ENCODE data around the gene COBLL1. TPM values are rescaled to one million over a fixed set of nuclear protein-coding genes. Genes with fewer than 3 reads are reported as not detected.
"Not testable (repeated sequence)": the region's sequence is repeated elsewhere in the genome, so short reads cannot be mapped to it uniquely, and the experiment has no call there.

Gene COBLL1
- total RNA-seq, 1 experiment from 2014 or later = 3.5 TPM

- no peaks in the 10 kb centered on the region for H3K36me3 ChIP-seq (replicated peaks; ENCODE audit: control insufficient read depth, insufficient read depth, low read length)
- no peak overlapping the region for H3K4me3 ChIP-seq (ENCODE audit: insufficient read depth, low read depth, low read length)
- no peaks in the 10 kb centered on the region for H3K27me3 ChIP-seq (ENCODE audit: control insufficient read depth, insufficient read depth, low read length)
- DNase-seq = no peak
Measured at GRCh38 chr2:164869420-164869772, 27.8 kb upstream of the COBLL1 start.

- no peaks in the 10 kb centered on the region for H3K36me3 ChIP-seq (replicated peaks; ENCODE audit: control insufficient read depth, insufficient read depth, low read length)
- H3K27me3 ChIP-seq (ENCODE audit: control insufficient read depth, insufficient read depth, low read length) = no peaks in the 10 kb centered on the region
- no peak overlapping the region for H3K4me3 ChIP-seq (ENCODE audit: insufficient read depth, low read depth, low read length)
- no peak for DNase-seq
Measured at GRCh38 chr2:164868563-164869419, 27.2 kb upstream of the COBLL1 start.

- Histone ChIP-seq H3K4me3 (ENCODE audit: insufficient read depth, low read depth, low read length) (no peak overlapping the region), H3K36me3 (replicated peaks; ENCODE audit: control insufficient read depth, insufficient read depth, low read length) (no peaks in the 10 kb centered on the region), H3K27me3 (ENCODE audit: control insufficient read depth, insufficient read depth, low read length) (no peaks in the 10 kb centered on the region)
- DNase-seq = no peak
Measured at GRCh38 chr2:164867779-164868397, 26.3 kb upstream of the COBLL1 start.

- not testable (repeated sequence) for H3K27me3 ChIP-seq (ENCODE audit: control insufficient read depth, insufficient read depth, low read length); H3K4me3 ChIP-seq (ENCODE audit: insufficient read depth, low read depth, low read length); DNase-seq; H3K36me3 ChIP-seq (replicated peaks; ENCODE audit: control insufficient read depth, insufficient read depth, low read length)
Measured at GRCh38 chr2:164866381-164866780, 24.8 kb upstream of the COBLL1 start.

GRCh38 chr2:164860694-164861042 is 19.0 kb upstream of the COBLL1 start:
- Histone ChIP-seq H3K4me3 (ENCODE audit: insufficient read depth, low read depth, low read length) (no peak overlapping the region), H3K36me3 (replicated peaks; ENCODE audit: control insufficient read depth, insufficient read depth, low read length) (no peaks in the 10 kb centered on the region), H3K27me3 (ENCODE audit: control insufficient read depth, insufficient read depth, low read length) (no peaks in the 10 kb centered on the region)
- no peak for DNase-seq

GRCh38 chr2:164859906-164860693 is 18.5 kb upstream of the COBLL1 start:
- not testable (repeated sequence) for DNase-seq; H3K4me3 ChIP-seq (ENCODE audit: insufficient read depth, low read depth, low read length); H3K27me3 ChIP-seq (ENCODE audit: control insufficient read depth, insufficient read depth, low read length); H3K36me3 ChIP-seq (replicated peaks; ENCODE audit: control insufficient read depth, insufficient read depth, low read length)

- no peaks in the 10 kb centered on the region for H3K27me3 ChIP-seq (ENCODE audit: control insufficient read depth, insufficient read depth, low read length)
- no peaks in the 10 kb centered on the region for H3K36me3 ChIP-seq (replicated peaks; ENCODE audit: control insufficient read depth, insufficient read depth, low read length)
- no peak overlapping the region for H3K4me3 ChIP-seq (ENCODE audit: insufficient read depth, low read depth, low read length)
- no peak for DNase-seq
Measured at GRCh38 chr2:164859251-164859818, 17.7 kb upstream of the COBLL1 start.

- Histone ChIP-seq H3K27me3 (ENCODE audit: control insufficient read depth, insufficient read depth, low read length) (no peaks in the 10 kb centered on the region), H3K36me3 (replicated peaks; ENCODE audit: control insufficient read depth, insufficient read depth, low read length) (no peaks in the 10 kb centered on the region), H3K4me3 (ENCODE audit: insufficient read depth, low read depth, low read length) (no peak overlapping the region)
- DNase-seq = no peak
Measured at GRCh38 chr2:164852086-164852485, 10.5 kb upstream of the COBLL1 start.

- DNase-seq = no peak
- no peak overlapping the region for H3K4me3 ChIP-seq (ENCODE audit: insufficient read depth, low read depth, low read length)
- H3K27me3 ChIP-seq (ENCODE audit: control insufficient read depth, insufficient read depth, low read length) = no peaks in the 10 kb centered on the region
- H3K36me3 ChIP-seq (replicated peaks; ENCODE audit: control insufficient read depth, insufficient read depth, low read length) = no peaks in the 10 kb centered on the region
Measured at GRCh38 chr2:164850235-164850634, 8.6 kb upstream of the COBLL1 start.

- Histone ChIP-seq H3K4me3 (ENCODE audit: insufficient read depth, low read depth, low read length) (no peak overlapping the region), H3K27me3 (ENCODE audit: control insufficient read depth, insufficient read depth, low read length) (no peaks in the 10 kb centered on the region), H3K36me3 (replicated peaks; ENCODE audit: control insufficient read depth, insufficient read depth, low read length) (no peaks in the 10 kb centered on the region)
- DNase-seq = no peak
Measured at GRCh38 chr2:164849506-164849905, 7.9 kb upstream of the COBLL1 start.

GRCh38 chr2:164847981-164848741 is 6.5 kb upstream of the COBLL1 start:
- H3K27me3 ChIP-seq (ENCODE audit: control insufficient read depth, insufficient read depth, low read length) = no peaks in the 10 kb centered on the region
- H3K4me3 ChIP-seq (ENCODE audit: insufficient read depth, low read depth, low read length) = no peak overlapping the region
- no peak for DNase-seq
- no peaks in the 10 kb centered on the region for H3K36me3 ChIP-seq (replicated peaks; ENCODE audit: control insufficient read depth, insufficient read depth, low read length)

- no peak overlapping the region for H3K4me3 ChIP-seq (ENCODE audit: insufficient read depth, low read depth, low read length)
- H3K36me3 ChIP-seq (replicated peaks; ENCODE audit: control insufficient read depth, insufficient read depth, low read length) = no peaks in the 10 kb centered on the region
- DNase-seq = no peak
- H3K27me3 ChIP-seq (ENCODE audit: control insufficient read depth, insufficient read depth, low read length) = no peaks in the 10 kb centered on the region
Measured at GRCh38 chr2:164847291-164847690, 5.7 kb upstream of the COBLL1 start.

- DNase-seq = no peak
- Histone ChIP-seq H3K36me3 (replicated peaks; ENCODE audit: control insufficient read depth, insufficient read depth, low read length) (no peaks in the 10 kb centered on the region), H3K27me3 (ENCODE audit: control insufficient read depth, insufficient read depth, low read length) (peaks cover 6% of the 10 kb centered on the region; the same call in 1 of the 2 replicates), H3K4me3 (ENCODE audit: insufficient read depth, low read depth, low read length) (no peak overlapping the region)
Measured at GRCh38 chr2:164846276-164846675, 4.7 kb upstream of the COBLL1 start.

GRCh38 chr2:164843346-164843911 is 1.8 kb upstream of the COBLL1 start:
- H3K4me3 ChIP-seq (ENCODE audit: insufficient read depth, low read depth, low read length) = no peak overlapping the region
- H3K36me3 ChIP-seq (replicated peaks; ENCODE audit: control insufficient read depth, insufficient read depth, low read length) = no peaks in the 10 kb centered on the region
- peaks cover 18% of the 10 kb centered on the region for H3K27me3 ChIP-seq (ENCODE audit: control insufficient read depth, insufficient read depth, low read length)
- DNase-seq = no peak
